HepG2 (cell line): ENCODE measurements around the gene DCAF15.

ENCODE experiments used
- CENPT ChIP-seq: sonication (generic); formaldehyde crosslinking; IDR thresholded peaks from 2 replicates; pipeline ENCODE4 v1.8.0; 2022; ENCODE audit warnings: low read depth, mild to moderate bottlenecking, moderate library complexity, missing genetic modification reagents
- CTCF ChIP-seq: sonication (generic); formaldehyde crosslinking; IDR thresholded peaks from 2 replicates; pipeline ENCODE4 v1.5.0; 2020; ENCODE audit warnings: mild to moderate bottlenecking, missing genetic modification reagents, moderate library complexity
- EZH2 ChIP-seq: conservative IDR thresholded peaks from 2 replicates; pipeline ENCODE4 v1.6.1; 2012; ENCODE audit warnings: mild to moderate bottlenecking, low read depth, low read length, moderate library complexity
- IRF2 ChIP-seq: IDR thresholded peaks from 2 replicates; pipeline ENCODE4 v1.6.1; 2018; ENCODE audit warnings: missing genetic modification reagents, missing compliant biosample characterization
- JUNB ChIP-seq: sonication (generic); formaldehyde crosslinking; IDR thresholded peaks from 2 replicates; pipeline ENCODE4 v1.8.0; 2022; ENCODE audit warnings: missing genetic modification reagents, mild to moderate bottlenecking, borderline replicate concordance
- MTF2 ChIP-seq: sonication (generic); formaldehyde crosslinking; IDR thresholded peaks from 2 replicates; pipeline ENCODE4 v1.5.0; 2020; ENCODE audit warnings: missing genetic modification reagents, borderline replicate concordance
- MYC ChIP-seq: sonication (generic); formaldehyde crosslinking; IDR thresholded peaks from 2 replicates; pipeline ENCODE4 v1.9.0; 2021; ENCODE audit warnings: missing genetic modification reagents, borderline replicate concordance
- NFYB ChIP-seq: sonication (generic); formaldehyde crosslinking; IDR thresholded peaks from 2 replicates; pipeline ENCODE4 v1.4.0; 2020; ENCODE audit warnings: missing genetic modification reagents
- SKIL ChIP-seq: sonication (generic); formaldehyde crosslinking; IDR thresholded peaks from 2 replicates; pipeline ENCODE4 v1.8.0; 2022; ENCODE audit warnings: missing genetic modification reagents, mild to moderate bottlenecking, moderate library complexity, borderline replicate concordance
- TAF1 ChIP-seq: sonication (generic); formaldehyde crosslinking; IDR thresholded peaks from 2 replicates; pipeline ENCODE4 v1.4.0; 2020; ENCODE audit warnings: missing genetic modification reagents
- TP53 ChIP-seq: sonication (generic); formaldehyde crosslinking; conservative IDR thresholded peaks from 2 replicates; pipeline ENCODE4 v1.4.0; 2020; ENCODE audit warnings: missing genetic modification reagents

DNA sequence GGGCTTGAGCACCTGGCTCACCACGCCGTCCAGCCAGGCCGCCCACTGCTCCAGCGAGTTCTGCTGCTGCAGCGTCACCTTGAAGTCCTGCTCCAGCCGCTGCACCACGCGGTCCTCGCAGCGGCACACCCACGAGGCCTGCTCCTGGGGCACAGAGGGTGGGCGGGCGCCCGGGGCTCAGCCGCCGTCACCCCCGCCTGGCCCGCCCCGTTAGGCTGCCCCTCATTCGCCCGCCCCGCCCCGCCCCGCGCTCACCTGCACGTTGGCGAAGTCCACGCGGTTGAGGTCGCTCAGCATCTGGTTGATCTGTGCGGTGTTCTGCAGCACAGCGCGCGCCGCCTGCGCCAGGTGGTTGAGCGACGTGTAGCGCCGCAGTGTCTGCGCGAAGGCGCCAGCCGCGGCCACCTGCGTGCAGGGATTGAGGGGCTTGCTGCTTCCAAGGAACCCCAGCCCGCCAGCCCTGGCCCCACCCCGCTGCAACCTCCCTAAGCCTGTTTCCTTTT is 11.3 kb downstream of the DCAF15 start:
- TF ChIP-seq JUNB, result no peak
- no peak for TF ChIP-seq TAF1 (CRISPR knock-in tag)
- TF ChIP-seq NFYB (CRISPR knock-in tag), result no peak
- no peak for TF ChIP-seq IRF2 (CRISPR knock-in tag)
- no peak for TF ChIP-seq SKIL
- TF ChIP-seq TP53 (CRISPR knock-in tag), result no peak
- TF ChIP-seq MYC (CRISPR knock-in tag), result no peak
- TF ChIP-seq CTCF (CRISPR knock-in tag), result no peak
- TF ChIP-seq EZH2, result no peak
- TF ChIP-seq CENPT (CRISPR knock-in tag), result no peak
- TF ChIP-seq MTF2 (CRISPR knock-in tag), result no peak
